ENCODE data around the gene PLXND1.

DNA sequence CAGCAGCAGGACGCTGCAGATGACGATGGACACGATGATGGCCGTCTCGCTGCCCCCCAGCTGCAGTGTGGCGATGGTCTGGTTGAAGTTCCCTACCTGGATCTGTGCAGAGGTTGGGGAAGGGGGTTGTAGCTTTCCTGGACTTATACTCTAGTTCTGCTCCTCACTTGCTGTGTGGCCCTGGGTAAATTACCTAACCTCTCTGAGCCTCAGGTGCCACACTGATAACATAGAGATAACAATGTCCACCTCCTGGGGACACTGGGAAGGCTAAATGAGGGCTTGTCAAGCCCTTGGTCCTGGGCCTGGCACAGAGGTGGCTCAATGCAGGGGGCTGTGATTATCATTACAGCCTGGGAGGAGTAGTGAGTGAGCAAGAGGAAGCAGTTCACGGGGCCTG, 36.6 kb downstream of the PLXND1 start:
- TF ChIP-seq, protein P1, sequence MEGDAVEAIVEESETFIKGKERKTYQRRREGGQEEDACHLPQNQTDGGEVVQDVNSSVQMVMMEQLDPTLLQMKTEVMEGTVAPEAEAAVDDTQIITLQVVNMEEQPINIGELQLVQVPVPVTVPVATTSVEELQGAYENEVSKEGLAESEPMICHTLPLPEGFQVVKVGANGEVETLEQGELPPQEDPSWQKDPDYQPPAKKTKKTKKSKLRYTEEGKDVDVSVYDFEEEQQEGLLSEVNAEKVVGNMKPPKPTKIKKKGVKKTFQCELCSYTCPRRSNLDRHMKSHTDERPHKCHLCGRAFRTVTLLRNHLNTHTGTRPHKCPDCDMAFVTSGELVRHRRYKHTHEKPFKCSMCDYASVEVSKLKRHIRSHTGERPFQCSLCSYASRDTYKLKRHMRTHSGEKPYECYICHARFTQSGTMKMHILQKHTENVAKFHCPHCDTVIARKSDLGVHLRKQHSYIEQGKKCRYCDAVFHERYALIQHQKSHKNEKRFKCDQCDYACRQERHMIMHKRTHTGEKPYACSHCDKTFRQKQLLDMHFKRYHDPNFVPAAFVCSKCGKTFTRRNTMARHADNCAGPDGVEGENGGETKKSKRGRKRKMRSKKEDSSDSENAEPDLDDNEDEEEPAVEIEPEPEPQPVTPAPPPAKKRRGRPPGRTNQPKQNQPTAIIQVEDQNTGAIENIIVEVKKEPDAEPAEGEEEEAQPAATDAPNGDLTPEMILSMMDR (IDR thresholded peaks at IDR 0.05), result no peak
- no peak for TF ChIP-seq POLR2A (IDR thresholded peaks at IDR 0.05)

Measured in adrenal gland (tissue), 5 donors.